Mesendoderm (in vitro differentiated cells): ENCODE results near the gene TTC23L.

Experiments used
- DNase-seq: peaks from one replicate; pipeline ENCODE4 v3.0.0; 2013
- H2AK5ac ChIP-seq: 2 replicates; pipeline ENCODE4 v1.6.1; 2013; ENCODE audit warnings: low read length, inconsistent platforms
- H2BK120ac ChIP-seq: 2 replicates; pipeline ENCODE4 v1.6.1; 2013; ENCODE audit warnings: low read depth, mild to moderate bottlenecking, low read length, moderate library complexity, mixed read lengths
- H2BK15ac ChIP-seq: replicated peaks from 2 replicates; pipeline ENCODE4 v1.6.1; 2013; ENCODE audit warnings: low read depth, mild to moderate bottlenecking, moderate library complexity
- H2BK5ac ChIP-seq: 2 replicates; pipeline ENCODE4 v1.6.1; 2013; ENCODE audit warnings: low read length, inconsistent platforms
- H3K18ac ChIP-seq: 2 replicates; pipeline ENCODE4 v1.6.1; 2013; ENCODE audit warnings: mild to moderate bottlenecking, low read length, mixed read lengths
- H3K23ac ChIP-seq: one replicate; pipeline ENCODE4 v1.6.1; 2013; ENCODE audit warnings: low read length
- H3K27ac ChIP-seq: 2 replicates; pipeline ENCODE4 v1.5.1; 2013; ENCODE audit warnings: low read depth, mild to moderate bottlenecking, inconsistent platforms, low read length, moderate library complexity
- H3K27me3 ChIP-seq: 2 replicates; pipeline ENCODE4 v1.6.1; 2013; ENCODE audit warnings: low read length, control low read depth, mild to moderate bottlenecking, inconsistent platforms; ENCODE audit not compliant: insufficient read depth, poor library complexity
- H3K36me3 ChIP-seq: 2 replicates; pipeline ENCODE4 v1.6.1; 2013; ENCODE audit warnings: low read length, inconsistent platforms; ENCODE audit not compliant: control insufficient read depth, insufficient read depth
- H3K4ac ChIP-seq: one replicate; pipeline ENCODE4 v1.6.1; 2013; ENCODE audit warnings: low read depth, mild to moderate bottlenecking, low read length, moderate library complexity
- H3K4me1 ChIP-seq: 2 replicates; pipeline ENCODE4 v1.6.1; 2013; ENCODE audit warnings: low read depth, low read length, inconsistent platforms; ENCODE audit not compliant: control insufficient read depth
- H3K4me2 ChIP-seq: 2 replicates; pipeline ENCODE4 v1.6.1; 2013; ENCODE audit warnings: low read length
- H3K4me3 ChIP-seq: 2 replicates; pipeline ENCODE4 v1.5.1; 2013; ENCODE audit warnings: mild to moderate bottlenecking, low read length
- H3K56ac ChIP-seq: one replicate; pipeline ENCODE4 v1.6.1; 2013; ENCODE audit warnings: low read length
- H3K79me1 ChIP-seq: 2 replicates; pipeline ENCODE4 v1.6.1; 2013; ENCODE audit warnings: low read length, inconsistent platforms
- H3K79me2 ChIP-seq: 2 replicates; pipeline ENCODE4 v1.6.1; 2013; ENCODE audit warnings: mild to moderate bottlenecking, low read length; ENCODE audit not compliant: control insufficient read depth, insufficient read depth
- H3K9ac ChIP-seq: 2 replicates; pipeline ENCODE4 v1.6.1; 2013; ENCODE audit warnings: low read length, inconsistent platforms
- H4K5ac ChIP-seq: one replicate; pipeline ENCODE4 v1.6.1; 2013; ENCODE audit warnings: low read length
- H4K8ac ChIP-seq: one replicate; pipeline ENCODE4 v1.6.1; 2013; ENCODE audit warnings: low read depth, mild to moderate bottlenecking, control low read depth, low read length, moderate library complexity
- WGBS: extraction: QIAGEN DNeasy Blood & Tissue Kit; methylation state at CpG from one replicate; pipeline ENCODE4 v1.1.7; 2013; ENCODE audit warnings: low lambda C conversion rate, missing lambda C conversion rate; ENCODE audit not compliant: insufficient coverage; ENCODE audit errors: extremely low coverage; 5-methylcytosine and 5-hydroxymethylcytosine counted together

Gene TTC23L

GRCh38 chr5:34844106-34844505 lies 5.1 kb downstream of the TTC23L start:
- H2BK15ac ChIP-seq: no peak overlapping the region
- no peak overlapping the region for H2BK120ac ChIP-seq
- H3K4me2 ChIP-seq: no peak overlapping the region
- H3K27ac ChIP-seq: no peak overlapping the region
- H2AK5ac ChIP-seq: no peak overlapping the region
- DNase-seq: no peak
- H4K5ac ChIP-seq: no peak overlapping the region
- no peaks in the 10 kb centered on the region for H3K4me1 ChIP-seq
- H3K36me3 ChIP-seq: no peaks in the 10 kb centered on the region
- no peak overlapping the region for H3K18ac ChIP-seq
- no peaks in the 10 kb centered on the region for H3K79me1 ChIP-seq
- no CpG with 5 or more reads among the region's 3 CpGs for WGBS
- H3K4ac ChIP-seq: no peak overlapping the region
- no peak overlapping the region for H3K56ac ChIP-seq
- H3K4me3 ChIP-seq: no peak overlapping the region
- H4K8ac ChIP-seq: no peak overlapping the region
- no peak overlapping the region for H2BK5ac ChIP-seq
- no peaks in the 10 kb centered on the region for H3K79me2 ChIP-seq
- no peak overlapping the region for H3K9ac ChIP-seq
- H3K27me3 ChIP-seq: no peaks in the 10 kb centered on the region
- no peak overlapping the region for H3K23ac ChIP-seq

- Histone ChIP-seq H3K4me2 (no peak overlapping the region), H3K36me3 (no peaks in the 10 kb centered on the region), H2AK5ac (no peak overlapping the region), H3K18ac (no peak overlapping the region), H3K79me1 (no peaks in the 10 kb centered on the region), H3K23ac (no peak overlapping the region), H2BK5ac (no peak overlapping the region), H3K79me2 (no peaks in the 10 kb centered on the region), H3K4ac (no peak overlapping the region), H3K27ac (no peak overlapping the region), H3K9ac (no peak overlapping the region), H3K27me3 (no peaks in the 10 kb centered on the region), H4K5ac (no peak overlapping the region), H2BK15ac (no peak overlapping the region), H4K8ac (no peak overlapping the region), H3K4me3 (no peak overlapping the region), H3K4me1 (no peaks in the 10 kb centered on the region), H3K56ac (no peak overlapping the region), H2BK120ac (no peak overlapping the region)
- DNase-seq: no peak
- no CpG with 5 or more reads among the region's 4 CpGs for WGBS
These were observed 6.0 kb downstream of the TTC23L start for GRCh38 chr5:34844999-34845398.

DNA sequence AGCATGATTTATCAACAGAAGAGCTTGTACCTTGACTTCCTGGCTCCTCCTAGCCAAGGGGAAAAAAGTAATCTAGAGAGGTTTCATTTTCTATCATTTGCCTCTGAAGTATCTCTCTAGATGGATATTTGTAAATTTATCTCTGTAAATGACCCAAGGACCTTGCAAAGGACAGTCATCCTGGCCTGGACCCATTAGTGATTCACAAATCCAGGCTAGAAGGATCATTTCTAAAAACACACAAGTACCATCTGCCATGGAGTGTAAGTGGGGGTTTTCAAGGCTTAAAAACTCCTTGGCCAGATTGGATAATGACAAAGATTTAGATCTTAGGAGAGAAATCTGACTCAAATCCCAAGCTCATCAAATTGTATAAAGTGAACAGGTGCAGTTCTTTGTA lies 8.1 kb downstream of the TTC23L start:
- Histone ChIP-seq H3K23ac (no peak overlapping the region), H3K27ac (no peak overlapping the region), H3K4ac (no peak overlapping the region)

GRCh38 chr5:34847552-34847951 lies 8.6 kb downstream of the TTC23L start:
- no peak for DNase-seq
- Histone ChIP-seq H3K4ac (no peak overlapping the region), H3K36me3 (no peaks in the 10 kb centered on the region), H3K18ac (no peak overlapping the region), H2BK5ac (no peak overlapping the region), H3K27ac (no peak overlapping the region), H3K56ac (no peak overlapping the region), H3K9ac (no peak overlapping the region), H4K8ac (no peak overlapping the region), H3K79me1 (no peaks in the 10 kb centered on the region), H3K23ac (no peak overlapping the region), H2BK15ac (no peak overlapping the region), H3K27me3 (no peaks in the 10 kb centered on the region), H3K79me2 (no peaks in the 10 kb centered on the region), H2AK5ac (no peak overlapping the region), H3K4me1 (no peaks in the 10 kb centered on the region), H4K5ac (no peak overlapping the region), H2BK120ac (no peak overlapping the region), H3K4me3 (no peak overlapping the region), H3K4me2 (no peak overlapping the region)
- no CpG with 5 or more reads among the region's 4 CpGs for WGBS

More for the DNA sequence above, 8.1 kb downstream of the TTC23L start:
- Histone ChIP-seq H3K4me3 (no peak overlapping the region), H4K8ac (no peak overlapping the region), H3K4me2 (no peak overlapping the region), H3K4me1 (no peaks in the 10 kb centered on the region), H3K18ac (no peak overlapping the region), H2BK120ac (no peak overlapping the region), H3K79me2 (no peaks in the 10 kb centered on the region), H3K79me1 (no peaks in the 10 kb centered on the region), H2AK5ac (no peak overlapping the region), H3K9ac (no peak overlapping the region), H4K5ac (no peak overlapping the region), H3K27me3 (no peaks in the 10 kb centered on the region), H2BK5ac (no peak overlapping the region), H2BK15ac (no peak overlapping the region), H3K36me3 (no peaks in the 10 kb centered on the region), H3K56ac (no peak overlapping the region)
- no peak for DNase-seq

GRCh38 chr5:34848230-34848629 lies 9.3 kb downstream of the TTC23L start:
- DNase-seq: no peak
- no peak overlapping the region for H2AK5ac ChIP-seq
- H4K8ac ChIP-seq: no peak overlapping the region
- H3K36me3 ChIP-seq: no peaks in the 10 kb centered on the region
- H3K56ac ChIP-seq: no peak overlapping the region
- H3K79me2 ChIP-seq: no peaks in the 10 kb centered on the region
- H3K4me1 ChIP-seq: no peaks in the 10 kb centered on the region
- no peak overlapping the region for H3K9ac ChIP-seq
- H2BK15ac ChIP-seq: no peak overlapping the region
- no peak overlapping the region for H4K5ac ChIP-seq
- no peak overlapping the region for H3K23ac ChIP-seq
- no peaks in the 10 kb centered on the region for H3K79me1 ChIP-seq
- no peak overlapping the region for H2BK120ac ChIP-seq
- no peak overlapping the region for H2BK5ac ChIP-seq
- no peak overlapping the region for H3K4ac ChIP-seq
- H3K4me2 ChIP-seq: no peak overlapping the region
- H3K27me3 ChIP-seq: no peaks in the 10 kb centered on the region
- H3K18ac ChIP-seq: no peak overlapping the region
- H3K27ac ChIP-seq: no peak overlapping the region
- no peak overlapping the region for H3K4me3 ChIP-seq
- WGBS: no CpG with 5 or more reads among the region's 2 CpGs

GRCh38 chr5:34849253-34849652 lies 10.3 kb downstream of the TTC23L start:
- Histone ChIP-seq H3K36me3 (no peaks in the 10 kb centered on the region), H3K4me2 (no peak overlapping the region), H3K23ac (no peak overlapping the region), H3K79me1 (no peaks in the 10 kb centered on the region), H3K79me2 (no peaks in the 10 kb centered on the region), H3K27me3 (no peaks in the 10 kb centered on the region), H2BK15ac (no peak overlapping the region), H2AK5ac (no peak overlapping the region), H3K4ac (no peak overlapping the region), H3K18ac (no peak overlapping the region), H3K27ac (no peak overlapping the region), H4K5ac (no peak overlapping the region), H3K56ac (no peak overlapping the region), H2BK5ac (no peak overlapping the region), H3K9ac (no peak overlapping the region), H3K4me1 (no peaks in the 10 kb centered on the region), H3K4me3 (no peak overlapping the region), H4K8ac (no peak overlapping the region), H2BK120ac (no peak overlapping the region)
- DNase-seq: no peak
- WGBS: no CpG with 5 or more reads among the region's 3 CpGs
